Measurements from ENCODE around the gene CDKL5.

- TF ChIP-seq CTCF (IDR thresholded peaks at IDR 0.05 in 8 of 11, conservative IDR thresholded peaks at IDR 0.05 in 3 of 11) (no peak), POLR2AphosphoS5 (IDR thresholded peaks at IDR 0.05) (no peak), POLR2A (IDR thresholded peaks at IDR 0.05) (no peak)
Observed at GRCh38 chrX:18441780-18442367, 16.5 kb downstream of the CDKL5 start.

All from spleen (tissue), 7 donors.